Uterus (tissue), 4 donors: ENCODE data around the gene CAMK2B. TPM values are rescaled to one million over a fixed set of nuclear protein-coding genes. Genes with fewer than 3 reads are reported as not detected.

Experiments
- DNase-seq, 2 donors: peaks; one replicate each; pipeline ENCODE4 v3.0.0-alpha.2; 2019 to 2020
- H3K27ac ChIP-seq, 2 donors: fragments of 200-600 bp; sonication (generic); 1 replicate in 1 of 2; 2 replicates in 1 of 2; pipeline ENCODE4 v1.5.1; 2016 to 2018
- H3K27me3 ChIP-seq, 2 donors: fragments of 200-600 bp; sonication (generic); one replicate each; pipeline ENCODE4 v1.5.1; 2018 to 2019; ENCODE audit warnings: control low read depth in 1 of 2
- H3K36me3 ChIP-seq, 2 donors: fragments of 200-600 bp; sonication (generic); one replicate each; pipeline ENCODE4 v1.5.1; 2019; ENCODE audit warnings: control low read depth in 1 of 2
- H3K4me1 ChIP-seq, 2 donors: fragments of 200-600 bp; sonication (generic); one replicate each; pipeline ENCODE4 v1.5.1; 2018 to 2019; ENCODE audit warnings: control low read depth in 1 of 2
- H3K4me3 ChIP-seq, 2 donors: fragments of 200-600 bp; sonication (generic); 1 replicate in 1 of 2; 2 replicates in 1 of 2; pipeline ENCODE4 v1.5.1; 2018 to 2019; ENCODE audit warnings: mild to moderate bottlenecking in 1 of 2
- H3K9me3 ChIP-seq, 2 donors: fragments of 200-600 bp; sonication (generic); one replicate each; pipeline ENCODE4 v1.5.1; 2019; ENCODE audit warnings: control low read depth in 1 of 2
- CTCF ChIP-seq, 4 experiments: fragments of 200-600 bp in 2 of 4; fragments of 450-650 bp in 2 of 4; sonication (generic) in 2 of 4; IDR thresholded peaks; one replicate each; pipeline ENCODE4 v1.5.1; 2016 to 2019; ENCODE audit warnings: antibody characterized with exemption in 4 of 4, mild to moderate bottlenecking in 2 of 4, moderate library complexity in 1 of 4
- POLR2A ChIP-seq, 2 donors: fragments of 450-650 bp; IDR thresholded peaks; one replicate each; pipeline ENCODE4 v1.6.1; 2016; ENCODE audit warnings: antibody characterized with exemption in 2 of 2, mild to moderate bottlenecking in 1 of 2, moderate library complexity in 1 of 2
- intact Hi-C: fragments of 100-400 bp; cut with DNase I; formaldehyde crosslinking; loops from one replicate; pipeline ENCODE4 v1.15.1; 2023; ENCODE audit warnings: low total_unique reads
- total RNA-seq, 4 donors: library from RNA; depleted of rRNA in 3 of 4; stranded (reverse); fragments of >200 nt in 3 of 4; gene quantifications; one replicate each; pipeline versions ENCODE4 v1.1.0 to v1.2.4, GENCODE V29; 2014 to 2023
- donor health status: DM: yes; HTN: yes; CAD: no.

The CAMK2B gene
- total RNA-seq, 4 donors from 2014 or later, result 0.40 to 1.1 TPM; not detected in 2

GRCh38 chr7:44257213-44257612 is 68.2 kb downstream of the CAMK2B start:
- intact Hi-C loops, result no loop called here
- H3K27ac ChIP-seq, result peak overlapping the region in 1 of 2 donors; percentile 2

GRCh38 chr7:44256459-44256858 is 68.9 kb downstream of the CAMK2B start:
- Histone ChIP-seq H3K27me3 (no peaks in the 10 kb centered on the region), H3K36me3 (no peaks in the 10 kb centered on the region), H3K4me1 (peaks cover 7 to 19% of the 10 kb centered on the region in 2 donors), H3K4me3 (no peak overlapping the region), H3K9me3 (no peaks in the 10 kb centered on the region), H3K27ac (no peak overlapping the region)
- DNase-seq, result no peak
- intact Hi-C loops, result no loop called here
- TF ChIP-seq CTCF (IDR thresholded peaks at IDR 0.05), result no peak
- TF ChIP-seq POLR2A (IDR thresholded peaks at IDR 0.05), result no peak

More at GRCh38 chr7:44257213-44257612, 68.2 kb downstream of the CAMK2B start:
- Histone ChIP-seq H3K4me3 (no peak overlapping the region), H3K4me1 (peaks cover 7 to 19% of the 10 kb centered on the region in 2 donors), H3K27me3 (no peaks in the 10 kb centered on the region), H3K9me3 (no peaks in the 10 kb centered on the region), H3K36me3 (no peaks in the 10 kb centered on the region)
- no peak for DNase-seq
- TF ChIP-seq POLR2A (IDR thresholded peaks at IDR 0.05), result no peak
- TF ChIP-seq CTCF (IDR thresholded peaks at IDR 0.05), result no peak

DNA sequence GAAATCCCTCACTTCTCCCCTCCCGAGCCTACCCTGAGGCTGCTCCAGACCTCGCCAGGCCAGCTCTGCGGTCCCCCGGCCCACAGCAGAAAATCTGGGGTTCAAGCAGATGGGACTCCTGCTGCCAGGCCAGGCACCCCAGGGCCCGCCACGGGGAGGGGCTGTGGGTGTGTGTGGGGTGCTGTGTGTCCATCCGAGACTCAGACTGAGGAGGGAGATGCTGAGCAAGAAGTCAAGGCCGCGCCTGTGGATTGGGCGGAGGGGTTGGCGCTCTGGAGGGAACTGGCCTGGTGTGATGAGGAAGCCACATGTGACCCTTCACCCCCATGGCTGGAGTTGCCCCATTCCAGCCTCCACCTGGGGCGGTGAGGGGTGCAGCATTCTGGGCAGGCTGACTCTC is 73.5 kb downstream of the CAMK2B start:
- intact Hi-C loops, result no loop called here
- H3K36me3 ChIP-seq, result no peaks in the 10 kb centered on the region
- no peak overlapping the region for H3K27ac ChIP-seq
- no peaks in the 10 kb centered on the region for H3K27me3 ChIP-seq
- TF ChIP-seq POLR2A (IDR thresholded peaks at IDR 0.05), result no peak
- no peak for TF ChIP-seq CTCF (IDR thresholded peaks at IDR 0.05)
- no peaks in the 10 kb centered on the region for H3K4me1 ChIP-seq
- H3K9me3 ChIP-seq, result no peaks in the 10 kb centered on the region
- H3K4me3 ChIP-seq, result no peak overlapping the region
- DNase-seq, result no peak

DNA sequence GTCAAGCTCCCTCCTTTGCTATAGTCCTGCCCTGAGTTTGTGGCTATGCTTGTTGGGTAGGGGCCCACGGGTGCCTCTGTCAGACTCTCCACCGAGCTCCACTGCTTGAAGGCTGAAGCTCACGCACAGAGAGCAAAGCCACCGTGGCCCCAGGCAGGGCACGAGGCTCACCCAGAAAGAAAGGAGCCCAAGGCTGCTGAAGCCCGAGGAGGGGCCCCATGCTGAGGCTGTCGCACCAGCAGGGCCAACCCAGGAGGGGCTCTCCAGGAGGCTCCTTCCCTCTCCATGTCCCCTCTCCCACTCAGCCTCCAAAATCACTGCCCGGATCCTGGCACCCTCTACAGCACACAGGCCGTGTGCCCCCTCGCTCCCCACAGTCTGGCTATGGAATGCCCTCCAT is 74.1 kb downstream of the CAMK2B start:
- Histone ChIP-seq H3K4me1 (no peaks in the 10 kb centered on the region), H3K36me3 (no peaks in the 10 kb centered on the region), H3K27ac (no peak overlapping the region), H3K9me3 (no peaks in the 10 kb centered on the region), H3K4me3 (no peak overlapping the region), H3K27me3 (no peaks in the 10 kb centered on the region)
- TF ChIP-seq POLR2A (IDR thresholded peaks at IDR 0.05) (no peak), CTCF (IDR thresholded peaks at IDR 0.05) (no peak)
- DNase-seq, result no peak
- intact Hi-C loops, result no loop called here

- TF ChIP-seq CTCF (IDR thresholded peaks at IDR 0.05) (no peak), POLR2A (IDR thresholded peaks at IDR 0.05) (no peak)
- Histone ChIP-seq H3K36me3 (no peaks in the 10 kb centered on the region), H3K4me1 (no peaks in the 10 kb centered on the region), H3K27me3 (no peaks in the 10 kb centered on the region), H3K9me3 (no peaks in the 10 kb centered on the region), H3K27ac (no peak overlapping the region), H3K4me3 (no peak overlapping the region)
- intact Hi-C loops, result no loop called here
- no peak for DNase-seq
These were observed 75.7 kb downstream of the CAMK2B start for GRCh38 chr7:44249639-44250234.
